A549 treated with Mapracorat at 1 μM for 4 hours (cell line): ENCODE data around the gene NTSR1. TPM values are rescaled to one million over a fixed set of nuclear protein-coding genes. Genes with fewer than 3 reads are reported as not detected.

Source experiments
- total RNA-seq: library from RNA; stranded (reverse); fragments of 200-300 nt; extraction: Qiagen RNA extraction; gene quantifications from 5 replicates; pipeline ENCODE4 v1.2.3, GENCODE V29; 2022

The NTSR1 gene
- 0.07 to 0.18 TPM (median 0.09 TPM) in 5 replicates for total RNA-seq

GRCh38 chr20:62708591-62709536 lies at the start of gene NTSR1:
Gene NTSR1 (plus strand): TSS chr20:62708836. CDS start chr20:62709208, 372 bp downstream.

GRCh38 chr20:62804627-62805154 lies 96.1 kb downstream of the NTSR1 start, which contains the start of gene OGFR:
Gene OGFR (plus strand): TSS chr20:62804835. CDS start chr20:62804860, 25 bp downstream.

Other genes starting within 250 kb of the NTSR1 start
- gene GATA5, start 232.8 kb upstream of the NTSR1 start, total RNA-seq = 0.41 to 0.78 TPM (median 0.70 TPM) in 5 replicates
- gene SLCO4A1, start 66.3 kb upstream of the NTSR1 start, total RNA-seq = 9.2 to 14.1 TPM (median 11.9 TPM) in 5 replicates
- gene MRGBP, start 87.6 kb downstream of the NTSR1 start, total RNA-seq = 20.5 to 24.3 TPM (median 24.1 TPM) in 5 replicates
- 37.9 to 48.9 TPM (median 45.2 TPM) in 5 replicates for gene OGFR, start 96.0 kb downstream of the NTSR1 start, total RNA-seq
- gene COL9A3, start 108.2 kb downstream of the NTSR1 start, total RNA-seq = 0.33 to 0.96 TPM (median 0.66 TPM) in 5 replicates
- 3.4 to 5.0 TPM (median 4.7 TPM) in 5 replicates for gene TCFL5, start 153.0 kb downstream of the NTSR1 start, total RNA-seq
- gene DIDO1, start 217.7 kb downstream of the NTSR1 start, total RNA-seq = 18.3 to 25.7 TPM (median 24.9 TPM) in 5 replicates
- 20.2 to 22.5 TPM (median 21.2 TPM) in 5 replicates for gene GID8, start 229.3 kb downstream of the NTSR1 start, total RNA-seq
- 0.06 to 0.18 TPM (median 0.09 TPM) in 3 of 5 replicates, not detected in the others for gene SLC17A9, start 243.9 kb downstream of the NTSR1 start, total RNA-seq